GM12801 (cell line): ENCODE data around the gene IFNLR1.

Source experiments
- CTCF ChIP-seq: IDR thresholded peaks from one replicate; pipeline ENCODE4 v1.5.1; 2011; ENCODE audit warnings: control low read depth; ENCODE audit not compliant: insufficient read length; ENCODE audit errors: extremely low read depth

Gene IFNLR1

GRCh38 chr1:24186031-24186710 is 918 bp downstream of the IFNLR1 start:
- TF ChIP-seq CTCF = no peak

GRCh38 chr1:24185076-24185475 is 2.0 kb downstream of the IFNLR1 start:
- no peak for TF ChIP-seq CTCF

GRCh38 chr1:24182061-24182460 is 5.0 kb downstream of the IFNLR1 start:
- TF ChIP-seq CTCF = no peak

GRCh38 chr1:24181619-24182018 is 5.5 kb downstream of the IFNLR1 start:
- TF ChIP-seq CTCF = no peak

- TF ChIP-seq CTCF = no peak
Observed at GRCh38 chr1:24180676-24181075, 6.4 kb downstream of the IFNLR1 start.

GRCh38 chr1:24179251-24179840 is 7.7 kb downstream of the IFNLR1 start:
- no peak for TF ChIP-seq CTCF

- TF ChIP-seq CTCF = no peak
Observed at GRCh38 chr1:24178407-24178806, 8.7 kb downstream of the IFNLR1 start.
